Vagina (tissue), 2 donors: ENCODE measurements around the gene CERS5. TPM values are rescaled to one million over a fixed set of nuclear protein-coding genes. Genes with fewer than 3 reads are reported as not detected.

Source experiments
- DNase-seq, 2 donors: peaks; one replicate each; pipeline ENCODE4 v3.0.0-alpha.2; 2017; ENCODE audit errors: extremely low spot score in 2 of 2
- H3K27ac ChIP-seq: fragments of 200-600 bp; sonication (generic); one replicate; pipeline ENCODE4 v1.5.1; 2019
- H3K27me3 ChIP-seq: fragments of 200-600 bp; sonication (generic); one replicate; pipeline ENCODE4 v1.5.1; 2019
- H3K36me3 ChIP-seq, 2 donors: fragments of 200-600 bp; sonication (generic); one replicate each; pipeline ENCODE4 v1.5.1; 2017 to 2019
- H3K4me1 ChIP-seq: fragments of 200-600 bp; sonication (generic); one replicate; pipeline ENCODE4 v1.5.1; 2019
- H3K4me3 ChIP-seq, 2 donors: fragments of 200-600 bp; sonication (generic); 1 replicate in 1 of 2; 2 replicates in 1 of 2; pipeline ENCODE4 v1.5.1; 2016 to 2019
- H3K9me3 ChIP-seq: fragments of 200-600 bp; sonication (generic); one replicate; pipeline ENCODE4 v1.5.1; 2019
- CTCF ChIP-seq, 3 experiments: fragments of 450-650 bp in 2 of 3; fragments of 200-600 bp in 1 of 3; sonication (generic) in 1 of 3; IDR thresholded peaks; one replicate each; pipeline ENCODE4 v1.5.1; 2017 to 2019; ENCODE audit warnings: antibody characterized with exemption in 3 of 3, mild to moderate bottlenecking in 2 of 3, moderate library complexity in 2 of 3
- POLR2A ChIP-seq, 2 donors: fragments of 450-650 bp; IDR thresholded peaks; one replicate each; pipeline ENCODE4 v1.6.1; 2017; ENCODE audit warnings: antibody characterized with exemption in 2 of 2, mild to moderate bottlenecking in 2 of 2, moderate library complexity in 2 of 2
- POLR2AphosphoS5 ChIP-seq, 2 donors: sonication (generic); formaldehyde crosslinking; IDR thresholded peaks; one replicate each; pipeline ENCODE4 v1.9.0; 2017; ENCODE audit warnings: antibody characterized with exemption in 2 of 2, mild to moderate bottlenecking in 2 of 2, low read depth in 1 of 2; ENCODE audit not compliant: insufficient read depth in 1 of 2
- intact Hi-C: fragments of 100-400 bp; cut with DNase I; formaldehyde crosslinking; loops from one replicate; pipeline ENCODE4 v1.15.1; 2023
- total RNA-seq: library from RNA; depleted of rRNA; stranded (reverse); fragments of >200 nt; gene quantifications from one replicate; pipeline ENCODE4 v1.2.3, GENCODE V29; 2016

CERS5 gene
- total RNA-seq, 1 donor from 2014 or later = 45.2 TPM

- Histone ChIP-seq H3K27ac (no peak overlapping the region), H3K9me3 (no peaks in the 10 kb centered on the region), H3K4me3 (no peak overlapping the region), H3K4me1 (peaks cover 46% of the 10 kb centered on the region), H3K27me3 (no peaks in the 10 kb centered on the region), H3K36me3 (peaks cover 0 to 12% of the 10 kb centered on the region in 2 donors)
- TF ChIP-seq POLR2A (IDR thresholded peaks at IDR 0.05) (no peak), CTCF (IDR thresholded peaks at IDR 0.05) (no peak), POLR2AphosphoS5 (IDR thresholded peaks at IDR 0.05; ENCODE audit: insufficient read depth in 1 of 2, low read depth in 1 of 2) (no peak)
- no peak for DNase-seq
- intact Hi-C loops = no loop called here
Observed at GRCh38 chr12:50192908-50193307, 25.7 kb upstream of the CERS5 start.

- H3K27ac ChIP-seq = no peak overlapping the region
- H3K4me1 ChIP-seq = peaks cover 46% of the 10 kb centered on the region
- no peak overlapping the region for H3K4me3 ChIP-seq
- peaks cover 0 to 9% of the 10 kb centered on the region in 2 donors for H3K36me3 ChIP-seq
- DNase-seq = no peak
- TF ChIP-seq CTCF (IDR thresholded peaks at IDR 0.05) = no peak
- TF ChIP-seq POLR2AphosphoS5 (IDR thresholded peaks at IDR 0.05; ENCODE audit: insufficient read depth in 1 of 2, low read depth in 1 of 2) = no peak
- no peak for TF ChIP-seq POLR2A (IDR thresholded peaks at IDR 0.05)
- intact Hi-C loops = no loop called here
- H3K9me3 ChIP-seq = no peaks in the 10 kb centered on the region
- no peaks in the 10 kb centered on the region for H3K27me3 ChIP-seq
Observed at GRCh38 chr12:50192236-50192635, 25.1 kb upstream of the CERS5 start.

- no peak for TF ChIP-seq POLR2A (IDR thresholded peaks at IDR 0.05)
- no peak for TF ChIP-seq CTCF (IDR thresholded peaks at IDR 0.05)
- TF ChIP-seq POLR2AphosphoS5 (IDR thresholded peaks at IDR 0.05; ENCODE audit: insufficient read depth in 1 of 2, low read depth in 1 of 2) = no peak
- H3K36me3 ChIP-seq = peaks cover 0 to 9% of the 10 kb centered on the region in 2 donors
Observed at GRCh38 chr12:50190859-50191258, 23.7 kb upstream of the CERS5 start.

GRCh38 chr12:50188875-50189575, 21.9 kb upstream of the CERS5 start:
- Histone ChIP-seq H3K27ac (peak overlapping the region; percentile 15), H3K9me3 (no peaks in the 10 kb centered on the region), H3K4me3 (no peak overlapping the region), H3K4me1 (peaks cover 53% of the 10 kb centered on the region), H3K36me3 (peaks cover 0 to 12% of the 10 kb centered on the region in 2 donors), H3K27me3 (no peaks in the 10 kb centered on the region)
- DNase-seq = no peak
- TF ChIP-seq POLR2AphosphoS5 (IDR thresholded peaks at IDR 0.05; ENCODE audit: insufficient read depth in 1 of 2, low read depth in 1 of 2) (no peak), POLR2A (IDR thresholded peaks at IDR 0.05) (no peak), CTCF (IDR thresholded peaks at IDR 0.05) (no peak)
- intact Hi-C loops = no loop called here

More at GRCh38 chr12:50190859-50191258, 23.7 kb upstream of the CERS5 start:
- DNase-seq = no peak
- Histone ChIP-seq H3K27ac (no peak overlapping the region), H3K4me1 (peaks cover 46% of the 10 kb centered on the region), H3K9me3 (no peaks in the 10 kb centered on the region), H3K4me3 (no peak overlapping the region), H3K27me3 (no peaks in the 10 kb centered on the region)
- intact Hi-C loops = no loop called here

- no peaks in the 10 kb centered on the region for H3K27me3 ChIP-seq
- peak overlapping the region; percentile 15 for H3K27ac ChIP-seq
- H3K4me1 ChIP-seq = peaks cover 60% of the 10 kb centered on the region
- intact Hi-C loops = no loop called here
- DNase-seq = no peak
- H3K4me3 ChIP-seq = no peak overlapping the region
- H3K36me3 ChIP-seq = peaks cover 0 to 12% of the 10 kb centered on the region in 2 donors
- H3K9me3 ChIP-seq = no peaks in the 10 kb centered on the region
- TF ChIP-seq POLR2AphosphoS5 (IDR thresholded peaks at IDR 0.05; ENCODE audit: insufficient read depth in 1 of 2, low read depth in 1 of 2) = no peak
- no peak for TF ChIP-seq POLR2A (IDR thresholded peaks at IDR 0.05)
- no peak for TF ChIP-seq CTCF (IDR thresholded peaks at IDR 0.05)
Observed at GRCh38 chr12:50188241-50188781, 21.1 kb upstream of the CERS5 start.
